K562 (cell line): Measurements from ENCODE around the gene RGS19. TPM values are rescaled to one million over a fixed set of nuclear protein-coding genes. Genes with fewer than 3 reads are reported as not detected.
A peak's percentile ranks its signal among the peaks of the same experiment; 100 is the strongest.

Source experiments
- ATF1 ChIP-seq, 2 experiments: fragments of 450-650 bp in 1 of 2; IDR thresholded peaks; 2 replicates each; pipeline ENCODE4 v1.6.1; 2016; ENCODE audit warnings: missing compliant biosample characterization in 1 of 2, missing genetic modification characterization in 1 of 2
- BHLHE40 ChIP-seq: IDR thresholded peaks from 2 replicates; pipeline ENCODE4 v1.6.1; 2011; ENCODE audit warnings: low read length, improper control_type of control experiment
- CC2D1A ChIP-seq: fragments of 450-650 bp; IDR thresholded peaks from 2 replicates; pipeline ENCODE4 v1.6.1; 2017; ENCODE audit warnings: mild to moderate bottlenecking
- FOXM1 ChIP-seq, 2 experiments: fragments of 450-650 bp in 1 of 2; sonication (generic) in 1 of 2; formaldehyde crosslinking in 1 of 2; IDR thresholded peaks; 2 replicates each; pipeline versions ENCODE4 v1.6.1 to v1.9.0; 2017 to 2022; ENCODE audit warnings: low read depth in 2 of 2, mild to moderate bottlenecking in 2 of 2, missing genetic modification reagents in 1 of 2, moderate library complexity in 1 of 2
- HDAC1 ChIP-seq, 2 experiments: fragments of 450-650 bp; IDR thresholded peaks; 2 replicates each; pipeline ENCODE4 v1.6.1; 2016 to 2017; ENCODE audit warnings: inconsistent platforms in 1 of 2, mild to moderate bottlenecking in 1 of 2, moderate library complexity in 1 of 2
- HDGF ChIP-seq: fragments of 450-650 bp; IDR thresholded peaks from 2 replicates; pipeline ENCODE4 v1.6.1; 2016
- POLR2A ChIP-seq: fragments of 450-650 bp; conservative IDR thresholded peaks from 2 replicates; pipeline ENCODE4 v1.6.1; 2016
- SMARCA4 ChIP-seq: fragments of 450-650 bp; IDR thresholded peaks from 2 replicates; pipeline ENCODE4 v1.6.1; 2016
- SMC3 ChIP-seq: conservative IDR thresholded peaks from 2 replicates; pipeline ENCODE4 v1.6.1; 2011; ENCODE audit warnings: low read depth, low read length, improper control_type of control experiment; ENCODE audit not compliant: insufficient read depth
- TAF1 ChIP-seq: IDR thresholded peaks from 2 replicates; pipeline ENCODE4 v1.6.1; 2011; ENCODE audit warnings: mild to moderate bottlenecking, low read length, moderate library complexity; ENCODE audit not compliant: insufficient read depth, control insufficient read depth, severe bottlenecking; ENCODE audit errors: extremely low read depth
- TOE1 ChIP-seq, 2 experiments: fragments of 450-650 bp in 1 of 2; sonication (generic) in 1 of 2; formaldehyde crosslinking in 1 of 2; IDR thresholded peaks; 2 replicates each; pipeline versions ENCODE4 v1.7.1 to v1.8.0; 2016 to 2022; ENCODE audit warnings: borderline replicate concordance in 2 of 2, mild to moderate bottlenecking in 2 of 2, antibody characterized with exemption in 1 of 2, inconsistent platforms in 1 of 2, low read depth in 1 of 2, missing genetic modification reagents in 1 of 2, moderate library complexity in 1 of 2
- ZFX ChIP-seq: sonication (generic); formaldehyde crosslinking; IDR thresholded peaks from 2 replicates; pipeline ENCODE4 v1.8.0; 2022; ENCODE audit warnings: mild to moderate bottlenecking, missing genetic modification reagents, moderate library complexity
- polyA plus RNA-seq, 8 experiments: library from polyadenylated mRNA; depleted of rRNA in 4 of 8; stranded (reverse) in 5 of 8; unstranded in 3 of 8; fragments of >200 nt; fragmentation: Nextera tagmentation in 2 of 8; fragmentation: Illumina TruSeq in 1 of 8; extraction: Ambion mirVana in 2 of 8; extraction: Trizol in 1 of 8; gene quantifications; 2 replicates each; pipeline versions ENCODE4 v1.2.1 to v1.2.3, GENCODE V29; 2011 to 2014; ENCODE audit warnings: inconsistent platforms in 1 of 8, missing spikeins in 1 of 8
- total RNA-seq, 7 experiments: library from RNA; depleted of rRNA in 6 of 7; stranded (reverse); fragments of >200 nt in 6 of 7; fragmentation: Illumina TruSeq in 2 of 7; extraction: Trizol in 2 of 7; gene quantifications; 2 replicates each; pipeline versions ENCODE4 v1.2.1 to v1.2.3, GENCODE V29; 2011 to 2021; ENCODE audit warnings: low replicate concordance in 1 of 7
- TF ChIP-seq, protein P1 (sequence below): fragments of 450-650 bp; IDR thresholded peaks from 2 replicates; pipeline ENCODE4 v1.6.1; 2017; ENCODE audit warnings: antibody characterized with exemption, mild to moderate bottlenecking
- TF ChIP-seq, protein P2 (sequence below), 2 experiments: fragments of 450-650 bp; conservative IDR thresholded peaks; 2 replicates each; pipeline ENCODE4 v1.6.1; 2017; ENCODE audit warnings: mild to moderate bottlenecking in 2 of 2, moderate library complexity in 2 of 2
- TF ChIP-seq, protein P3 (sequence below): fragments of 200-800 bp; sonication (Bioruptor generic); IDR thresholded peaks from 2 replicates; pipeline ENCODE4 v1.6.1; 2017; ENCODE audit warnings: missing genetic modification characterization, missing compliant biosample characterization
- TF ChIP-seq, protein P4 (sequence below), 2 experiments: IDR thresholded peaks; 2 replicates each; pipeline ENCODE4 v1.6.1; 2011; ENCODE audit warnings: borderline replicate concordance in 1 of 2, control low read depth in 1 of 2, low read depth in 1 of 2, low read length in 1 of 2, mild to moderate bottlenecking in 1 of 2, mixed read lengths in 1 of 2, moderate library complexity in 1 of 2; ENCODE audit not compliant: insufficient read depth in 1 of 2, insufficient read length in 1 of 2, poor library complexity in 1 of 2, severe bottlenecking in 1 of 2; ENCODE audit errors: extremely low read depth in 1 of 2

RGS19 gene
- total and polyA plus RNA-seq, 9 of the 15 experiments (the other 6 are each of a cell fraction or from before 2014, with no cell fraction given): 0.41 to 23.7 (median 14.6) TPM

DNA sequence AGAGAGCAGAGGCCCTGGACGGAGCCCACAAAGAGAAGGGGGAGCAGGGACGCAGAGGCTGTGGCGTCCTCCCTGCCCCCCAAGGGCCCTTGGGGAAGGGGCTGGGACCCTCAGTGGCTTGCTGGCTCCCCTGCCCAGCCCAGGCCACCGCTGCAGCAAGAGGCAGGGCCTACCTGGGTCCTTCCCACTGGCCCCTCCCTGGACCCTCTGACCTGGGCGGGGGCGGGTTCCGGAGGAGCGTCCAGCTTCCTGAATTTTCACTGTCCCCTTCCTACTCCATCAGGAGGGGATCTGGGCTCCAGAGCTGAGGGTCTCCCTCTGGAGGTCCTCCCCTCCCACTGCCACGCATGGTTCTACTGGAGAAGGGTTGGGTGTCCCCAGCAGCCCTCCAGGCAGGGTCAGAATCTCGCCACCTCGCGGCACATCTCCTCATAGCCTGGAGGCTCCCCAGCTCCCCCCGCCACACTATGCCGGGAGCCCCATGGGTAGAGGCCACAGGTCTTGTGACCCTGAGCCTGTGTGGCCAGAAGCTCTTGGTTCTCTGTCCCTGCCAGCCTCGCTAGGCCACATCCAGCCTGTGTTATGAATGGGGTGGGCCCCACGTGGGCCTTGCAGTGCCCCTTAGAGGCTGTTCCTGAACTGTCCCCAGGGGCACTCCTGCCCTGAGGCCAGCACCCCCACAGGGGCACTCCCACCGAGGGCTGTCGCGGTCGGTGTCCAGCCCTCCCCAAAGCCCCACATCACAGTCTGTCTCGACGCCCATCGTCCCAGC, 28.9 kb downstream of the RGS19 start (continued):
- TF ChIP-seq TAF1 (peak; percentile 47), TOE1 (IDR thresholded peaks at IDR 0.05; ENCODE audit: borderline replicate concordance) (peak; percentile 54; the same call in 1 of the 2 replicates), TOE1 (CRISPR knock-in tag; IDR thresholded peaks at IDR 0.05; ENCODE audit: borderline replicate concordance, low read depth) (no peak), ATF1 (CRISPR knock-in tag; IDR thresholded peaks at IDR 0.05) (no peak), ATF1 (tag; IDR thresholded peaks at IDR 0.05) (0 out of 2 replicates have a peak, but pooled peaks have one; percentile 18), ZFX (peak; percentile 68), SMC3 (0 out of 2 replicates have a peak, but pooled peaks have one; percentile 20), FOXM1 (IDR thresholded peaks at IDR 0.05; ENCODE audit: low read depth) (no peak), FOXM1 (CRISPR knock-in tag; IDR thresholded peaks at IDR 0.05; ENCODE audit: low read depth) (0 out of 2 replicates have a peak, but pooled peaks have one; percentile 25), SMARCA4 (0 out of 2 replicates have a peak, but pooled peaks have one; percentile 16), POLR2A (peak; percentile 55), BHLHE40 (peak; percentile 28; the same call in 1 of the 2 replicates), HDAC1 (IDR thresholded peaks at IDR 0.05) (peak in 1 of 2 experiments; percentile 41; a peak in 1 of 4 replicates), CC2D1A (0 out of 2 replicates have a peak, but pooled peaks have one; percentile 10), HDGF (0 out of 2 replicates have a peak, but pooled peaks have one; percentile 32)
- TF ChIP-seq, protein P1, sequence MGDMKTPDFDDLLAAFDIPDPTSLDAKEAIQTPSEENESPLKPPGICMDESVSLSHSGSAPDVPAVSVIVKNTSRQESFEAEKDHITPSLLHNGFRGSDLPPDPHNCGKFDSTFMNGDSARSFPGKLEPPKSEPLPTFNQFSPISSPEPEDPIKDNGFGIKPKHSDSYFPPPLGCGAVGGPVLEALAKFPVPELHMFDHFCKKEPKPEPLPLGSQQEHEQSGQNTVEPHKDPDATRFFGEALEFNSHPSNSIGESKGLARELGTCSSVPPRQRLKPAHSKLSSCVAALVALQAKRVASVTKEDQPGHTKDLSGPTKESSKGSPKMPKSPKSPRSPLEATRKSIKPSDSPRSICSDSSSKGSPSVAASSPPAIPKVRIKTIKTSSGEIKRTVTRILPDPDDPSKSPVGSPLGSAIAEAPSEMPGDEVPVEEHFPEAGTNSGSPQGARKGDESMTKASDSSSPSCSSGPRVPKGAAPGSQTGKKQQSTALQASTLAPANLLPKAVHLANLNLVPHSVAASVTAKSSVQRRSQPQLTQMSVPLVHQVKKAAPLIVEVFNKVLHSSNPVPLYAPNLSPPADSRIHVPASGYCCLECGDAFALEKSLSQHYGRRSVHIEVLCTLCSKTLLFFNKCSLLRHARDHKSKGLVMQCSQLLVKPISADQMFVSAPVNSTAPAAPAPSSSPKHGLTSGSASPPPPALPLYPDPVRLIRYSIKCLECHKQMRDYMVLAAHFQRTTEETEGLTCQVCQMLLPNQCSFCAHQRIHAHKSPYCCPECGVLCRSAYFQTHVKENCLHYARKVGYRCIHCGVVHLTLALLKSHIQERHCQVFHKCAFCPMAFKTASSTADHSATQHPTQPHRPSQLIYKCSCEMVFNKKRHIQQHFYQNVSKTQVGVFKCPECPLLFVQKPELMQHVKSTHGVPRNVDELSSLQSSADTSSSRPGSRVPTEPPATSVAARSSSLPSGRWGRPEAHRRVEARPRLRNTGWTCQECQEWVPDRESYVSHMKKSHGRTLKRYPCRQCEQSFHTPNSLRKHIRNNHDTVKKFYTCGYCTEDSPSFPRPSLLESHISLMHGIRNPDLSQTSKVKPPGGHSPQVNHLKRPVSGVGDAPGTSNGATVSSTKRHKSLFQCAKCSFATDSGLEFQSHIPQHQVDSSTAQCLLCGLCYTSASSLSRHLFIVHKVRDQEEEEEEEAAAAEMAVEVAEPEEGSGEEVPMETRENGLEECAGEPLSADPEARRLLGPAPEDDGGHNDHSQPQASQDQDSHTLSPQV: peak; percentile 62; the same call in 1 of the 2 replicates
- TF ChIP-seq, protein P2, sequence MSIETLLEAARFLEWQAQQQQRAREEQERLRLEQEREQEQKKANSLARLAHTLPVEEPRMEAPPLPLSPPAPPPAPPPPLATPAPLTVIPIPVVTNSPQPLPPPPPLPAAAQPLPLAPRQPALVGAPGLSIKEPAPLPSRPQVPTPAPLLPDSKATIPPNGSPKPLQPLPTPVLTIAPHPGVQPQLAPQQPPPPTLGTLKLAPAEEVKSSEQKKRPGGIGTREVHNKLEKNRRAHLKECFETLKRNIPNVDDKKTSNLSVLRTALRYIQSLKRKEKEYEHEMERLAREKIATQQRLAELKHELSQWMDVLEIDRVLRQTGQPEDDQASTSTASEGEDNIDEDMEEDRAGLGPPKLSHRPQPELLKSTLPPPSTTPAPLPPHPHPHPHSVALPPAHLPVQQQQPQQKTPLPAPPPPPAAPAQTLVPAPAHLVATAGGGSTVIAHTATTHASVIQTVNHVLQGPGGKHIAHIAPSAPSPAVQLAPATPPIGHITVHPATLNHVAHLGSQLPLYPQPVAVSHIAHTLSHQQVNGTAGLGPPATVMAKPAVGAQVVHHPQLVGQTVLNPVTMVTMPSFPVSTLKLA (conservative IDR thresholded peaks at IDR 0.05): peak in 1 of 2 experiments; percentile 37; a peak in 2 of 4 replicates
- TF ChIP-seq, protein P3, sequence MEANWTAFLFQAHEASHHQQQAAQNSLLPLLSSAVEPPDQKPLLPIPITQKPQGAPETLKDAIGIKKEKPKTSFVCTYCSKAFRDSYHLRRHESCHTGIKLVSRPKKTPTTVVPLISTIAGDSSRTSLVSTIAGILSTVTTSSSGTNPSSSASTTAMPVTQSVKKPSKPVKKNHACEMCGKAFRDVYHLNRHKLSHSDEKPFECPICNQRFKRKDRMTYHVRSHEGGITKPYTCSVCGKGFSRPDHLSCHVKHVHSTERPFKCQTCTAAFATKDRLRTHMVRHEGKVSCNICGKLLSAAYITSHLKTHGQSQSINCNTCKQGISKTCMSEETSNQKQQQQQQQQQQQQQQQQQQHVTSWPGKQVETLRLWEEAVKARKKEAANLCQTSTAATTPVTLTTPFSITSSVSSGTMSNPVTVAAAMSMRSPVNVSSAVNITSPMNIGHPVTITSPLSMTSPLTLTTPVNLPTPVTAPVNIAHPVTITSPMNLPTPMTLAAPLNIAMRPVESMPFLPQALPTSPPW (CRISPR knock-in tag): peak; percentile 86
- TF ChIP-seq, protein P4, sequence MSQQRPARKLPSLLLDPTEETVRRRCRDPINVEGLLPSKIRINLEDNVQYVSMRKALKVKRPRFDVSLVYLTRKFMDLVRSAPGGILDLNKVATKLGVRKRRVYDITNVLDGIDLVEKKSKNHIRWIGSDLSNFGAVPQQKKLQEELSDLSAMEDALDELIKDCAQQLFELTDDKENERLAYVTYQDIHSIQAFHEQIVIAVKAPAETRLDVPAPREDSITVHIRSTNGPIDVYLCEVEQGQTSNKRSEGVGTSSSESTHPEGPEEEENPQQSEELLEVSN (IDR thresholded peaks at IDR 0.05; ENCODE audit: borderline replicate concordance in 1 of 2, extremely low read depth in 1 of 2, insufficient read depth in 1 of 2, insufficient read length in 1 of 2, low read depth in 1 of 2, low read length in 1 of 2, poor library complexity in 1 of 2, severe bottlenecking in 1 of 2): peak in 1 of 2 experiments; percentile 31
